Measurements from ENCODE around the gene ALDH3B1.
"Not testable (repeated sequence)": the region's sequence is repeated elsewhere in the genome, so short reads cannot be mapped to it uniquely, and the experiment has no call there.

The ALDH3B1 gene, protein sequence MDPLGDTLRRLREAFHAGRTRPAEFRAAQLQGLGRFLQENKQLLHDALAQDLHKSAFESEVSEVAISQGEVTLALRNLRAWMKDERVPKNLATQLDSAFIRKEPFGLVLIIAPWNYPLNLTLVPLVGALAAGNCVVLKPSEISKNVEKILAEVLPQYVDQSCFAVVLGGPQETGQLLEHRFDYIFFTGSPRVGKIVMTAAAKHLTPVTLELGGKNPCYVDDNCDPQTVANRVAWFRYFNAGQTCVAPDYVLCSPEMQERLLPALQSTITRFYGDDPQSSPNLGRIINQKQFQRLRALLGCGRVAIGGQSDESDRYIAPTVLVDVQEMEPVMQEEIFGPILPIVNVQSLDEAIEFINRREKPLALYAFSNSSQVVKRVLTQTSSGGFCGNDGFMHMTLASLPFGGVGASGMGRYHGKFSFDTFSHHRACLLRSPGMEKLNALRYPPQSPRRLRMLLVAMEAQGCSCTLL

DNA sequence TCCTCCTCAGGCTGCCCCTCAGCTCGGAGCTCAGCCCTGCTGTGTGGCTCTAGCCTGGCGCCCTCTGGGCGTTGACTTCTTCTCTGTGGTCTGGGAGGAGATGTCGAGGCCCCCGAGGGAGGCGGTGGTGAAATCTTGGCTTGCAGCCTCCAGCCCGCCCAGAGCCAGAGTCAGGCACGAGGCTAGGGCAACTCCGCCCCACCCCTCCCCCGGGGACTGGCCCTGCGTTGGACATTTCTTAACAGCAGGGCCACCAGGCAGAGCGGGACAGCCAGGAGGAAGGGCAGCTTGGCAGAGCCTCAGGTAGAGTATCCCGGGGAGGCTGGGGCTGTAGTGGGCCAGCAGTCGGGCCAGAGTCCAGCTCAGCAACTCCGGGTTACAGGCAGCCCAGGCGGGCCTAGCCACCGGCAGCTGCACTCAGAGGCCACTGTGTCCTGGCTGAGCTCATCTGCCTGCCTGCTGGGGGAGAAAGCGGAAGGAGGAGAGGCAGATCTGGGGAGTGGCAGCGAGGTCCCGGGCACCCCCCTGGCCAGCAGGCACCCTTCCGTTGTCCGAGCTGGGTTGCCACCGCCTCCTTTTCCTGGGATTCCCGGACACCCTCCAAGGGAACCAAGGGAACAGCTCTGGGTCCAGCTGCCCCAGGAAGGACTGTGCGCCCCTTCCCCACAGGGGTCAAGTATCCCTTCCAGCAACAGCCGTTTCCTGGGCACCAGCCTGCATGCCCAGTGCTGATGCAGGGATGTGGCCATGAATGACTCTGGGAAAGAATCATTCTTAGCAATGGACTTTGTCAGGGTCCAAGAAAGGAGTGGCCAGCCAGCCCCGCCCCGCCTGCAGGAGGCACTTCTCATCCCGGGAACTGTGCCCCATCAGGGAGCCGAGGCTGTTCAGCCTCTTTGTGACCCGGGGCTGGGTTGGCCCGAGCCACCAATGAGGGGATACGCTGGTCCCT lies at the start of gene ALDH3B1:
ALDH3B1 (plus strand) TSS at position 238 of the 952 bp plus-strand sequence. CDS start 4,971 bp downstream, outside the sequence.
- Histone ChIP-seq H3K27ac (ENCODE audit: low read length) (no peak within 1 kb of the TSS), H3K4me1 (ENCODE audit: control insufficient read depth, insufficient read depth, low read length) (peaks cover 7% of the 10 kb centered on the region), H3K27me3 (ENCODE audit: control insufficient read depth, insufficient read depth, low read length) (no peaks in the 10 kb centered on the region), H3K4me3 (ENCODE audit: low read length) (no peak within 1 kb of the TSS), H3K9me3 (ENCODE audit: control insufficient read depth, insufficient read depth, low read length) (no peaks in the 10 kb centered on the region), H3K36me3 (ENCODE audit: control insufficient read depth, insufficient read depth, low read length) (peaks cover 2% of the 10 kb centered on the region; the same call in 1 of the 2 replicates)
- DNase-seq (ENCODE audit: low read depth, low spot score): no peak
- no CpG with 5 or more reads among the region's 33 CpGs for WGBS (ENCODE audit: insufficient coverage, insufficient read length)

DNA sequence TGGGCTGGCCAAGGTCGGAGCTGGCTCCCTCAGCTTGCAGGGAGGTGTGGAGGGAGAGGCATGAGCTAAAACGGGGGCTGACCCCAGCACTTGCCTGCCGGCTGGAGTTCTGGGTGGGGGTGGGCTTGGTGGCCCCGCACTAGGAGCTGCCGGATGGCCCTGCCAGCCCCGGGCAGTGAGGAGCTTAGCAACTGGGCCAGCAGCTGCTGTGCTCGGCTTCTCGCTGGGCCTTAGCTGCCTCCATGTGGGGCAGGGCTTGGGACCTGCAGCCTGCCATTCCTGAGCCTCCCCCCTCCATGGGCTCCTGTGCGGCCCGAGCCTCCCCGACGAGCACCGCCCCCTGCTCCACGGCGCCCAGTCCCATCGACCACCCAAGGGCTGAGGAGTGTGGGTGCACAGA lies 46.9 kb upstream of the ALDH3B1 start:
- not testable (repeated sequence) for H3K36me3 ChIP-seq (ENCODE audit: control insufficient read depth, insufficient read depth, low read length); H3K4me1 ChIP-seq (ENCODE audit: control insufficient read depth, insufficient read depth, low read length); DNase-seq (ENCODE audit: low read depth, low spot score); H3K4me3 ChIP-seq (ENCODE audit: low read length); H3K9me3 ChIP-seq (ENCODE audit: control insufficient read depth, insufficient read depth, low read length); H3K27ac ChIP-seq (ENCODE audit: low read length); H3K27me3 ChIP-seq (ENCODE audit: control insufficient read depth, insufficient read depth, low read length)
- no CpG with 5 or more reads among the region's 16 CpGs for WGBS (ENCODE audit: insufficient coverage, insufficient read length)

DNA sequence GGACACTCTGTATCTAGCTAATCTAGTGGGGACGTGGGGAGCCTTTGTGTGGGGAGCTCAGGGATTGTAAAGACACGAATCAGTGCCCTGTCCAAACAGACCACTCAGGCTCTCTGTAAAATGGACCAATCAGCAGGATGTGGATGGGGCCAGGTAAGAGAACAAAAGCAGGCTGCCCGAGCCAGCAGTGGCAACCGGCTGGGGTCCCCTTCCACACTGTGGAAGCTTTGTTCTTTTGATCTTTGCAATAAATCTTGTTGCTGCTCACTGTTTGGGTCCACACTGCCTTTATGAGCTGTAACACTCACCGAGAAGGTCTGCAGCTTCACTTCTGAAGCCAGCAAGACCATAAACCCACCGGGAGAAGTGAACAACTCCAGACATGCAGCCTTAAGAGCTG lies 46.2 kb upstream of the ALDH3B1 start:
- not testable (repeated sequence) for H3K9me3 ChIP-seq (ENCODE audit: control insufficient read depth, insufficient read depth, low read length); H3K36me3 ChIP-seq (ENCODE audit: control insufficient read depth, insufficient read depth, low read length); H3K4me3 ChIP-seq (ENCODE audit: low read length); H3K27ac ChIP-seq (ENCODE audit: low read length); H3K27me3 ChIP-seq (ENCODE audit: control insufficient read depth, insufficient read depth, low read length); DNase-seq (ENCODE audit: low read depth, low spot score); H3K4me1 ChIP-seq (ENCODE audit: control insufficient read depth, insufficient read depth, low read length)
- no CpG with 5 or more reads among the region's 6 CpGs for WGBS (ENCODE audit: insufficient coverage, insufficient read length)

DNA sequence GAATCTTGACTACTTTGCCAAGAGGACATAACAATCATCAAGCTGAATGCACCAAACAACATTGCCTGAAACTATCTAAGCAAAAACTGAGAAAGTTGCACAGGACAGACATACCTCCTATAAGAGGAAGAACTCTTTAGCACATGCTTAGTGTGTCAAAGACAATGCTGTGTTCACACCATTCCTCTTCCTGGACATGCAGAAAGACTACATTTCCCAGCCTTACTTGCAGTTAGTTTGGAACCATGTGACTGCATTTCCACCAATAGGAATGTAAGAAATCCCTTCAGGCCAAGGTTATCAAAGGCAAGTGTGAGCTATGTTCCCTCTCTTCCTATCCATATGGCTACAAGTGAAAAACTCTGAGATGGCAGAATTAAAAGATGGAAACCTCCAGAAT lies 45.4 kb upstream of the ALDH3B1 start:
- H3K27me3 ChIP-seq (ENCODE audit: control insufficient read depth, insufficient read depth, low read length); H3K36me3 ChIP-seq (ENCODE audit: control insufficient read depth, insufficient read depth, low read length); H3K27ac ChIP-seq (ENCODE audit: low read length); H3K4me3 ChIP-seq (ENCODE audit: low read length); DNase-seq (ENCODE audit: low read depth, low spot score); H3K9me3 ChIP-seq (ENCODE audit: control insufficient read depth, insufficient read depth, low read length); H3K4me1 ChIP-seq (ENCODE audit: control insufficient read depth, insufficient read depth, low read length): not testable (repeated sequence)

DNA sequence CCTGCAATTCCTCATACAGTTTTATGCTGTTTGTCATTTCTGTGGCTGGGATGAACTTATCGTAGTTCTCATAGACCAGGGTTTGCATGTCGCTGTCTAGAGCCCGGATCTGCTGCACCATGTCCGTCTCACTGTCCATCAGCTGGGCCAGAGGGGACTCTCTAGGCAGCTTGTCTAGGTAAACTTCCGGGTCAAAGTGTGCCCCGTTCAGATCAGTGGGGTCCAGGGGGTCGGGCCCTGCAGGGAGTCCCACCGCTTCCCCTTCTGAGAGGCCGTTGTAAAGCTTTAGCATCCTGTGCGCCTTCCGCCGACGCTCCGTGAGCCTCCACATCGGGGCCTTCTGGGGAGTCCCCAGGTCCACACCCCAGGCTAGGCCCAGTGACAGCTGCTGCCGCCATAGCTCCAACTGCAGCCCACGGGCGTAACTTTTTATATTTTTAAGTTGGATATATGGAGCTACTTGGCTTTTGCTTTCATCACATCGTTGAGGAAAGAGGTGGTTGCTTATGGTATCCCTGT lies 44.2 kb upstream of the ALDH3B1 start:
- DNase-seq (ENCODE audit: low read depth, low spot score); H3K27ac ChIP-seq (ENCODE audit: low read length); H3K27me3 ChIP-seq (ENCODE audit: control insufficient read depth, insufficient read depth, low read length); H3K4me3 ChIP-seq (ENCODE audit: low read length); H3K36me3 ChIP-seq (ENCODE audit: control insufficient read depth, insufficient read depth, low read length); H3K4me1 ChIP-seq (ENCODE audit: control insufficient read depth, insufficient read depth, low read length); H3K9me3 ChIP-seq (ENCODE audit: control insufficient read depth, insufficient read depth, low read length): not testable (repeated sequence)
- no CpG with 5 or more reads among the region's 19 CpGs for WGBS (ENCODE audit: insufficient coverage, insufficient read length)

DNA sequence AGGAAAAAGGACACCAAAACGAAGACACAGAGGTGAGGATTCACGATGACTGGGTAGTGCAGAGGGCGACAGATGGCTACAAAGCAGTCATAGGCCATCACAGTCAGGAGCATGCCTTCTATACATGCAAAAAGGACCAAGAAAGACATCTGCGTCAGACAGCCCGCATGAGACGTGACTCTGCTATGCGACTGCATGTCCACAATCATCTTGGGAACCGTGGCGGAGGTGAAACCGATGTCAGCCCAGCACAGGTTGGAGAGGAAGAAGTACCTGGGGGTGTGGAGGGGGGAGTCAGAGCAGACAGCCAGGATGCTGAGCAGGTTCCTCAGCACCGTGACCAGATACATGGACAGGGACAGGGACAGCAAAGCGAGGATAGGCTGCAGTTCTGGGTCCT lies 35.4 kb upstream of the ALDH3B1 start:
- H3K9me3 ChIP-seq (ENCODE audit: control insufficient read depth, insufficient read depth, low read length); H3K27me3 ChIP-seq (ENCODE audit: control insufficient read depth, insufficient read depth, low read length); H3K4me3 ChIP-seq (ENCODE audit: low read length); DNase-seq (ENCODE audit: low read depth, low spot score); H3K4me1 ChIP-seq (ENCODE audit: control insufficient read depth, insufficient read depth, low read length); H3K27ac ChIP-seq (ENCODE audit: low read length); H3K36me3 ChIP-seq (ENCODE audit: control insufficient read depth, insufficient read depth, low read length): not testable (repeated sequence)
- no CpG with 5 or more reads among the region's 12 CpGs for WGBS (ENCODE audit: insufficient coverage, insufficient read length)

DNA sequence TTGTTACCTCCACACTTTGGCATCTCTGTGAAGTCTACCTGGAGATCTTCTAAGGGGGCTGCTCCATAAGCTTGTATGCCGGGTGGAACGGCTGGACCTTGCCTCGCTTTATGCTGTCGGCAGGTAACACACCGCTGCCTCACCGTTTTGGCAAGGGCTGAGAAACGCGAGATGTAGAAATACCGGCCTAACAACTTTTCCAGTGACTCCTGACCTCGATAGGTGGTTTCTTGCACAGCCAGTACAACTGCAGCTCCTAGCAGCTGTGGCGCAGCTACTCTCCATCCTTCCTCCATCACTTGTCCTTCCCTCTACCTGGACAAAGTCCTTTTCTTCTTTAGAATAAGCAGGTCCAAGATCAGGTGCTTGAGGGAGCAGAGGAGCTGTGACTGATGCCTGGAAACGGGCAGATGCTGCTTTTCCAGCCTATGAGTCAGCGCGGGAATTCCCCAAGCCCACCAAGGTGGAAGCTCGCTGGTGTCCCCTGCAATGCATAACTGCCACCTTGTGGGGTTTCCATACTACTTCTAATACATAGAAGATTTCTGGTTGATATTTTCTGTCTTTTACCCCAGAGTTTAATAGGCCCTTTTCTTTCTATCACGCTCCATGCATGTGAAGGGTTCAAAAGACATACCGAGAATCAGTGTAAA lies 31.2 kb upstream of the ALDH3B1 start:
- H3K4me3 ChIP-seq (ENCODE audit: low read length); H3K9me3 ChIP-seq (ENCODE audit: control insufficient read depth, insufficient read depth, low read length); DNase-seq (ENCODE audit: low read depth, low spot score); H3K27me3 ChIP-seq (ENCODE audit: control insufficient read depth, insufficient read depth, low read length); H3K36me3 ChIP-seq (ENCODE audit: control insufficient read depth, insufficient read depth, low read length); H3K4me1 ChIP-seq (ENCODE audit: control insufficient read depth, insufficient read depth, low read length); H3K27ac ChIP-seq (ENCODE audit: low read length): not testable (repeated sequence)
- no CpG with 5 or more reads among the region's 17 CpGs for WGBS (ENCODE audit: insufficient coverage, insufficient read length)

DNA sequence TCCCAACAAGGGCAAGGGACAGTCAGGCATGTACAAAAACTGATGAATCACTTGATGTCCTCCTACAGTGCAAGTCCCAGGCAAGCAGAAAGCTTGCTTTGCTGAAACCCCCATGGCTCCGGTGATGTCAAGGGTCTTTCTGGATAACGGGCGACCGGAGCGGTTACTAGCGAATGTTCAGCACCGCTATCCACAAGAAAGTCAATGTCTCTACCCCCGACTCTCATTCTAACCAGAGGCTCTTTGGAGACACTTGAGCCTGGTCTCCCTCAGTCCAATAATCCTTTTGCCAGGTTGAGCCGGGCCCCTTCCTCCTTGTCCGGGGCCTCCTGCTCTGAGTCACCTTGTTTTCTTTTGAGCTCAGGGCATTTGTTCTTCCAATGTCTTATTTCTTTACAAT lies 28.9 kb upstream of the ALDH3B1 start:
- not testable (repeated sequence) for H3K4me3 ChIP-seq (ENCODE audit: low read length); DNase-seq (ENCODE audit: low read depth, low spot score); H3K27ac ChIP-seq (ENCODE audit: low read length); H3K27me3 ChIP-seq (ENCODE audit: control insufficient read depth, insufficient read depth, low read length); H3K9me3 ChIP-seq (ENCODE audit: control insufficient read depth, insufficient read depth, low read length); H3K4me1 ChIP-seq (ENCODE audit: control insufficient read depth, insufficient read depth, low read length); H3K36me3 ChIP-seq (ENCODE audit: control insufficient read depth, insufficient read depth, low read length)
- WGBS (ENCODE audit: insufficient coverage, insufficient read length): no CpG with 5 or more reads among the region's 10 CpGs

DNA sequence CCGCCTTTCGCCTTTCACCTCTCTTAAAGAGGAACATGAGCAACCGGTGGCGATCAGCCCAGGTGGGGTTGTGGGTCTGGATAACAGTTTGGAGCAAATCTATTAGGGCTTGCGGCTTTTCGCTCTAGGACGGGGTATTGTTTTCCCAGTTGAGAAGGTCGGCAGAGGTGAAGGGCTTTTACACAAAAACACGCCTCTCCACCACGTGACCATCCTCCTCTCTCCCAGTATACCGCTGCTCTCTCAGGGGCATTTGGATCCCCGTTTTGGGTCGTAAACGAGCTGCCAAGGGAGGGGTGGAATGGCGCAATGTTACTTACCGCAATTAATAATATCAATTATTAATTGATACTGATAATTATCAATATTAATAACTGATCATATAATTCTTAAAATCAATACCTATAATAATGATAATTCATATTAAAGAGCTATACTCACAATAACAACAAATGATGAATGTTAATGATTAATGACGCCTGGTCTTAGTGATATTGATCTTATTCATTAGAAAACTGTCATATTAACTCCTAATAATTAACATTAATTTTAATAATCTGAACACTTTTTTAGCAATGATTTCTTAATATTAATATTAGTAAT lies 27.8 kb upstream of the ALDH3B1 start:
- not testable (repeated sequence) for H3K4me1 ChIP-seq (ENCODE audit: control insufficient read depth, insufficient read depth, low read length); H3K9me3 ChIP-seq (ENCODE audit: control insufficient read depth, insufficient read depth, low read length); H3K27me3 ChIP-seq (ENCODE audit: control insufficient read depth, insufficient read depth, low read length); H3K4me3 ChIP-seq (ENCODE audit: low read length); DNase-seq (ENCODE audit: low read depth, low spot score); H3K27ac ChIP-seq (ENCODE audit: low read length); H3K36me3 ChIP-seq (ENCODE audit: control insufficient read depth, insufficient read depth, low read length)
- no CpG with 5 or more reads among the region's 17 CpGs for WGBS (ENCODE audit: insufficient coverage, insufficient read length)

DNA sequence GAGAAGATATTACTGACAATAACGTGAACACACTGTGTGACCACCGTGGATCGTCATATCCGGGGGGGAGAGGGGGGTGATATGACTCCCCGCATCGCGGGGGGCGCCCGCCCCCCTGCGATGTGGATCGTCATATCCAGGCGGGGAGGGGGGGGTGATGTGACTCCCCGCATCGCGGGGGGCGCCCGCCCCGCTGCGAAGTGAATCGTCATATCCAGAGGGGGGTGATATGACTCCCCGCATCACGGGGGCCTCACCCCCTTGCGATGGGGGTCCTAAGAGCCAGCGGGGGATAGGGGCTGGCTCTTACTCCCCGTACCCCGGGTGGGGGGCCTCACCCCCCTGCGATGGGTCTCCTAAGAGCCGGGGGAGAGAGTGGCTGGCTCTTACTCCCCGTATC lies 26.2 kb upstream of the ALDH3B1 start:
- H3K27me3 ChIP-seq (ENCODE audit: control insufficient read depth, insufficient read depth, low read length): no peaks in the 10 kb centered on the region
- WGBS (ENCODE audit: insufficient coverage, insufficient read length): no CpG with 5 or more reads among the region's 29 CpGs
- H3K4me1 ChIP-seq (ENCODE audit: control insufficient read depth, insufficient read depth, low read length): no peaks in the 10 kb centered on the region
- no peaks in the 10 kb centered on the region for H3K36me3 ChIP-seq (ENCODE audit: control insufficient read depth, insufficient read depth, low read length)
- DNase-seq (ENCODE audit: low read depth, low spot score): no peak
- no peak overlapping the region for H3K4me3 ChIP-seq (ENCODE audit: low read length)
- no peaks in the 10 kb centered on the region for H3K9me3 ChIP-seq (ENCODE audit: control insufficient read depth, insufficient read depth, low read length)
- no peak overlapping the region for H3K27ac ChIP-seq (ENCODE audit: low read length)
